ENCODE data around the gene SH3RF1.

SH3RF1 gene

GRCh38 chr4:169098532-169098931 lies 172.2 kb downstream of the SH3RF1 start:
- no peak for FAIRE-seq

DNA sequence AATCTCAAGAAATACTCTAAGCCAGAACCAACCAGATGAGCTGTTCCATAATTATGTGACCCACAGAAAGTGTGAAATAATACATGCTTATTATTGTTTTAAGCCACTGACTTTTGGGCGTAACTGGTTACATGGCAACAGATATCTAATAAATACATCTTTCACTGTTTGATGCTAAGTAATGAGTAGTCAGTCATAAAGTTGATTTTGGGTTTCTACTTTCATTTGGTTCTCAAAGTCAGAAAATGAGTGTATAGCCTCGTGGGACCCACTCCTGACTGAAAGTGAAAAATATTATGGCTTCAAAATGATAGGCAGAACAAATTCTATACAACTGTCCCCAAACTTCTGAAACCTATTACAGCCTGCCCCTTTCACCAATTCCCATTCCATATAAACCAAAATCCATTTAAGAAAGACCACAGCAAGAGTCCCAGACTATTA lies 172.7 kb downstream of the SH3RF1 start:
- FAIRE-seq = no peak

GRCh38 chr4:169096221-169096620 lies 174.5 kb downstream of the SH3RF1 start:
- no peak for FAIRE-seq

DNA sequence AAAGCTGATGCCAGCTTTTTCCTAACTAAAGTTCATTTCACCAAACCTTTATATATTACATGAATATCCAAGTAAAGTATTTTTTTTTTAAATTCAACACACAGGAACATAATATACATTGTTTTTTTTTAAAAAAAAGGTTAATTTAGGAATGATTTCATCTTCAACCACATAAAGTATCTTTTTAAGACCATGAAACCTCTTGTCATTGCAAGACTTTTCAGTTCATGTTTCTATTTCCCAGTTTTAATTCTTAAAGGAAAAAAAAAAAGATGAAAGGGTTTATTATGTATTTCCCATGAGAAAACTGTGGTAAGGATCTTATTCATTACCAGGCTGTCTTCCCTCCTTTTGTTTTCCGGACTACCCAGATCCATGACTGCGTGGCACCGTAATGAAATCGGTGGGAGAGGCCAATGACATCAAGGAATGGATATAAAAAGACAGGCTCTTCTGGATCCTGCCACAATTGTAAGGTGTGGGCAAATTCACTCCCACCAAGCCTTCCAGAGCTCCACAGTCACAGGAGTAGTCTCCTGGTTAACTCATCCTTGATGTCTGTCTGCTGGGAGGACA lies 176.0 kb downstream of the SH3RF1 start:
- peak; percentile 83 for FAIRE-seq

DNA sequence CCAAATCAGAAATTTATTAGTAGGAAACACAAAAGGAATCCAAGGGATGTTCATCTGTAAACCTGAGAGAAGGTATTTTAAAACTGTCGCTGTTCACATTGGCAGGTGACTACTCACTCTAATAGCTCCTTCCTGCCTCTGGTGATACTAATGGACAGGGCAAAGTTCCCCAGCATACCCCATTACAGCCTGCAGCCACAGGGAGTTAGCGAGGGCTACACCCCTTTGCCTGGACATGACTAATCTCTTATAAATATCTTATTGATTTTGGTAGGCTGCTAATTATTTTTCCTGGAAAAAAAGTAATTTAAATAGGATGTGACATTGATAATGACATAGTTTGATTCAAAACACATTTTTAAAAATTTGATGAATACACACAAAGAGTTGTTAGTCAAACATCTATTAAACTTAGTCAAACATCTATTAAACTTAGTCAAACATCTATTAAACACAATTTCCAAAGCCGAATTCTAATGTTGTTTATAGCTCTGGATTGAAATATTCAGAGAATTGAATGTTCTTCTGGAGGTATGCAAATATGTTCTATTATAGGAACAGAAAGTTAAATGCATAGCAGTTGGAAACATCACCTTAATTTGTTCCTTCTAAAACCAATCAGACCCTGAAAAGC lies 177.8 kb downstream of the SH3RF1 start:
- no peak for FAIRE-seq

GRCh38 chr4:169090484-169091215 lies 180.1 kb downstream of the SH3RF1 start:
- no peak for FAIRE-seq

GRCh38 chr4:169089004-169089403 lies 181.8 kb downstream of the SH3RF1 start:
- FAIRE-seq = no peak

GRCh38 chr4:169084954-169085353 lies 185.8 kb downstream of the SH3RF1 start:
- FAIRE-seq = no peak

DNA sequence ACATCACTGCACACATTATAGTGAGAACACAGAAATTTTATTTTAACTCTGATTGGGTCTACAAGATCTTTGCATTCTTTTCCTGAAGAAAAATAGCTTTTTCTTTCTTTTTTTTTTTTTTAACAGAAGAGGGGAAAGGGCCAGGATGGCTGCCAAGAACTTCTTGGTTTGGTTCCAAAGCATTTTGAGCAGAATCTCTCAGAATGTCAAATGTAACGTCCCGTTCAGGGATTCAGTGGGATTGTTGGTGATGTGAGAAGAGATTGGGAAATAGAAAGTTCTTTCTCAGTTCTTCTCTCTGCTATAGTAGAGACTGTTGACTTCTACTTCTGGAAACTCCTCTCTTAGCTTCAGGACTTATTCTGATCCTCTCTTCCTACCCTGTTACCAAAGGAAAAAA lies 189.8 kb downstream of the SH3RF1 start:
- no peak for FAIRE-seq

DNA sequence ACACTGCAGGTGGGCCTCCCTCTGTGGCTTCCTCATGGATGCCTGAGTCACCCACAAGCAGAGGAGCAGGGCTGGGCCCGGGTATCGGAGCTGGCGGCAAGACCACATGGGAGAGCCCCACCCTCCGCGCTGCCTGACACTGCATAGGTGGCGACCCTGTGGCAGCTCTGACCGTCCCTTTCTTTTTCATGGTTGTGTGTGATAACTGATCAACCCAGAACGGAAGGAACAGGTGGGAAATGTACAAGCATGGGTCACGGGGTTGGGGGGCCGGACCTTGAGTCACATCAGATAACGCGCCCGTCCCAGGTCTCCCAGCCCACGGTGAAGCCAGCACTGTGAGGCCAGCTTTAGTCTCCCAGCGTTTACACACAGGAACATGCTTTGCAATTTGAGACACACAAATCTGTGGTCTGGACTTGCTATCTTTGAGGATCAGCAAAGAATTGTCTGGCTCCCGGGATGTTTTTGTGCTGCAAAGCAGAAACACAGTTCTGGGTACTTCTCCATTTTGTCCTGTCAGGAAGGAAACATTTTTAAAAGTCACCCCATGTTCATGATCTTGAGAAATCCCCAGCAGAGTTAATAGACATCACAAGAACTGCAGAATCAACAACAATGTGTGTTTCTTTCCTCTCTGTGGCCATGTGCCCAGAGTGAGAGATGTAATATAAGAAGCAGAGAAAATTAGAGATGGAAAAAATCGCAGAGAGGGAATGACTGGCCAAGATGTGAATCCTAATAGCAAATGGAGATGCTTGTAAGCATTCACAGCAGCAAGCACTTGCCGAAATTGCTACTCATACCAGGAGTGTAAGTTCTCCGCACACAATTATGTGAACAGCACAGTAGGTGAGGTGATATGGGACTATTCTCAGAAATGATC lies 190.6 kb downstream of the SH3RF1 start:
- no peak for FAIRE-seq

DNA sequence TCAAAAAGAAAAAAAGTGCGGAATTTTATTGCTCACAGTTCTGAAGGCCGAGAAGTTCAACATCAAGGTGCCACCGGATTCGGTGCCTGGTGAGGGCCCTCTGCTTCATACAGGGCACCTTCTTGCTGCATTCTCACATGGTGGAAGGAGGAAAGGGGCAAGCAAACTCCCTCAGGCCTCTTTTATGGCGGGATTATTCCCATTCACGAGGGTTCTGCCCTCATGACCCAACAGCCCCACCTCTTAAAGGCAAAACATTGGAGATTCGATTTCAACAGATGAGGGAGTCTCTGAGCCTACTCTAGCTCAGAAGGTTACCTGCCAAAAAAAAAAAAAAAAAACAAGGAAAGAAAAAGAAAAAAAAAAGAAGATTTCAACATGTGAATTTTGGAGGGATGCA lies 196.6 kb downstream of the SH3RF1 start:
- no peak for FAIRE-seq

DNA sequence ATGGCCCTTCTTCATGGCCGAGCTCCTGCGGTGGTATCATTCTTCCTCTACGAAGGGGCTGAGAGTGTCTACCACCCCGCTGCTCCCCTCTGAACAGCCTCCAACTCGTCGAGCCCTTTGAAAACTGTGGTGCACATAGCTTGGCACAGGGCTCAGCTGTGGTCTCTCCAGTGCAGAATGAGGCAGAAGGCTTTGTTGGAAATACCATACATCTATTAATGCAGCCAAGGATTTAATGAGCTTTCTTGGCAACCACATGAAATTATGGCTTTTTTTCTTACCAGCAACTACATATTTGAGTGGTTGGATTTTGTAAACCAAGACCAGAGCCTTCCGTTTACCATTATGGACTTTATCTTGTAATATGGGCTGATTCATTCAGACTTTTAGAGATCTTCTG lies 199.0 kb downstream of the SH3RF1 start:
- FAIRE-seq = no peak

- FAIRE-seq = peak; percentile 56
These were observed 199.9 kb downstream of the SH3RF1 start for GRCh38 chr4:169070895-169071218.

DNA sequence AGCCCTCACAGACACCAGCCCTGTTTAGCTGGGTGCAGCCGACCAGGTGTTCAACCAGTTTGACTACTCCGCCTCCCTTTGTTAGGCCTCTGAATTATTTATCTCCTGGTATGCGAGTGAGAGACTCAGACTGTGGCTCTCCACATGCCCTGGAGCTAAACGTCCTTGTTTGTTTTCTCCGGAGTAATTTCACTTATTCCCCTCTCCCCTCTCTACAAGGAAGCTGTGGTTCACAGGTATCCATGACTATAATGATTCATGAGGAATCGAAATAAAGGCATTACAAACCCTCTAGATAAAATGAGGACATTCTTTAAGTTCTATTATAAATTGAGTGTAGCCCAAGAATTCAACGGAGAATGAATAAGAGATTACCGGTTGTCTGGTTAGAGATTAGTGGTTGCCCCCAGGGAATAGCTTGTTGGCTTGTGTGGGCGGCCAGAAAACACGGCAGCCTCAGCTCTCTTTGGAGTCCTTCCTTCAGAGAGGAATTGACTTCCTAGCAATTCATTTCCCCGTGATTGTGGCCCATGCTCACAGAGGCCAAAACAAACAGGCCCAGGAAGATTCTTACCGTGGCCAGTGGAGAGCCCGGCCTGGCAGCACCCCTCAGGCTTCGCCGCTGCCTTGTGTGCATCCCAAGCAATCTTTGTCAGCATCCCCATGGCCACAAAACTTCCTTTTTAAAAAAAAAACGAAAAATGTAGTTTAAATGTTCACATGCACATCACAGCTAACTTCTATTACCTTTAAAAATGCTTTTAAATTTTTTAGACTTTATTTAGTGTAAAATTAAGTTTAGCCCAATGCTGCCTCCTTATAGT lies 200.5 kb downstream of the SH3RF1 start:
- FAIRE-seq = peak; percentile 56

- no peak for FAIRE-seq
These were observed 202.3 kb downstream of the SH3RF1 start for GRCh38 chr4:169068423-169068822.

- no peak for FAIRE-seq
These were observed 203.8 kb downstream of the SH3RF1 start for GRCh38 chr4:169066934-169067333.

GRCh38 chr4:169064296-169064695 lies 206.5 kb downstream of the SH3RF1 start:
- no peak for FAIRE-seq

DNA sequence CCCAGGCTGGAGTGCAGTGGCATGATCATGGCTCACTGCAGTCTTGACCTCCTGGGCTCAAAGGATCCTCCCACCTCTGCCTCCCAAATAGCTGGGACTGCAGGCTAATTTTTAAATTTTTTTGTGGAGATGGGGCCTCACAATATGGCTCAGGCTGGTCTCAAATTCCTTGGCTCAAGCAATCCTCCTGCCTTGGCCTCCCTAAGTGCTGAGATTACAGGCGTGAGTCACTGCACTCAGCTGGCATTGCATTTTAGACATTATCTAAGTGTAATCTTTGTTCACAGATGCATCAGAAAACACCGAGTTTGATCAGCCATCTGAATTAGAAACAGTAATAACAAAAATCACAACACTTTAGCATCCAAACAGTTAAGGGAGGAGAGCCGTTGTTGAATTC lies 207.3 kb downstream of the SH3RF1 start:
- no peak for FAIRE-seq

- no peak for FAIRE-seq
These were observed 207.9 kb downstream of the SH3RF1 start for GRCh38 chr4:169062897-169063244.

- FAIRE-seq = no peak
These were observed 209.4 kb downstream of the SH3RF1 start for GRCh38 chr4:169061386-169061785.

GRCh38 chr4:169060391-169061091 lies 210.2 kb downstream of the SH3RF1 start:
- FAIRE-seq = no peak
